Mammary epithelial cell (primary cell): ENCODE data around the gene BICRA.

Experiments used
- EZH2 ChIP-seq: IDR thresholded peaks from 2 replicates; pipeline ENCODE4 v1.6.1; 2012; ENCODE audit warnings: low read length, inconsistent platforms, borderline replicate concordance
- TF ChIP-seq, protein P1 (sequence below), 2 donors: IDR thresholded peaks in 1 of 2; conservative IDR thresholded peaks in 1 of 2; 2 replicates each; pipeline ENCODE4 v1.5.1; 2011 to 2012; ENCODE audit warnings: inconsistent platforms in 2 of 2, low read length in 2 of 2, mild to moderate bottlenecking in 2 of 2, control low read depth in 1 of 2, low read depth in 1 of 2; ENCODE audit not compliant: insufficient read depth in 1 of 2; ENCODE audit errors: extremely low read depth in 1 of 2

DNA sequence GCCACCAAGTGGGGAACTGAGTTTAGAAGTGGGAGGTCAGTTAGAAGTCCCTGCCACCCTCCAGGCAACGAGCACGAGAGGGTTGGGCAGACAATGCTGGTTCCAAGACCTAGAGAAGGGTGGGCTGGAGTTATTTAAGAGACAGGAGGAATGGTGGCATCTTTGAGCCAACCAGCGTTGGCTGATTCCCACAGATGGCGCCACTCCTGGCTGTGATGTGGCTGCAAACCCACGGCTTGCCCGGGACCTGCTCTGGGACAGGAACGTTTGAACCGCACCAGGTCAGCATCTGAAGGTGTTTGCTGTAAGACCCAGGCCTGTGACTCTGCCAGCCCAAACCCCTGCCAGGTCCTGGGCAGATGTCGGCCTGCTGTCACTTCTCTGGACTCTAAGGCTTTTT lies 42.8 kb downstream of the BICRA start:
- TF ChIP-seq, protein P1, sequence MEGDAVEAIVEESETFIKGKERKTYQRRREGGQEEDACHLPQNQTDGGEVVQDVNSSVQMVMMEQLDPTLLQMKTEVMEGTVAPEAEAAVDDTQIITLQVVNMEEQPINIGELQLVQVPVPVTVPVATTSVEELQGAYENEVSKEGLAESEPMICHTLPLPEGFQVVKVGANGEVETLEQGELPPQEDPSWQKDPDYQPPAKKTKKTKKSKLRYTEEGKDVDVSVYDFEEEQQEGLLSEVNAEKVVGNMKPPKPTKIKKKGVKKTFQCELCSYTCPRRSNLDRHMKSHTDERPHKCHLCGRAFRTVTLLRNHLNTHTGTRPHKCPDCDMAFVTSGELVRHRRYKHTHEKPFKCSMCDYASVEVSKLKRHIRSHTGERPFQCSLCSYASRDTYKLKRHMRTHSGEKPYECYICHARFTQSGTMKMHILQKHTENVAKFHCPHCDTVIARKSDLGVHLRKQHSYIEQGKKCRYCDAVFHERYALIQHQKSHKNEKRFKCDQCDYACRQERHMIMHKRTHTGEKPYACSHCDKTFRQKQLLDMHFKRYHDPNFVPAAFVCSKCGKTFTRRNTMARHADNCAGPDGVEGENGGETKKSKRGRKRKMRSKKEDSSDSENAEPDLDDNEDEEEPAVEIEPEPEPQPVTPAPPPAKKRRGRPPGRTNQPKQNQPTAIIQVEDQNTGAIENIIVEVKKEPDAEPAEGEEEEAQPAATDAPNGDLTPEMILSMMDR (conservative IDR thresholded peaks at IDR 0.05 in 1 of 2, IDR thresholded peaks at IDR 0.05 in 1 of 2; ENCODE audit: extremely low read depth in 1 of 2, insufficient read depth in 1 of 2, low read depth in 1 of 2, low read length in 2 of 2): no peak
- no peak for TF ChIP-seq EZH2
